Measurements from ENCODE around the gene ICE1.
"Not testable (repeated sequence)": the region's sequence is repeated elsewhere in the genome, so short reads cannot be mapped to it uniquely, and the experiment has no call there.

The ICE1 gene

DNA sequence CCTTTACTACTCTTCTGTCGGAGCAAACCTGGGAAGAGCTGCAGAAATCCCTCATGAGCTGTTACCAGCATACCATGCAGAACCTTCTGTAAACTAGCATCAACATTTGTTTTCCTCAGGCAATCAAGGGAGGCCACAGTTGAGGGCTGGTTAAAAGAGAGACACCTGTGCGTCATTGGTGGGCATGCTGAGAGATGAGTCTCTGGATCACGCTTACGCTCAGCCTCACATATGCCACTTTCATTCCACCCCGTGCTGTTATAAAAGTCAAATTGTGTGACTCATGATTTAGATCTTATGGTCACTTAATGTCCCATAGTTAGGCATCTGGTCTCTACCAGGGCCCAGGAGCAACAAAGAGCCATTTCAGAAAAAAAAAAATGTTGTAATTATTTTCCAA lies 18.1 kb upstream of the ICE1 start:
- TF ChIP-seq, protein P1, sequence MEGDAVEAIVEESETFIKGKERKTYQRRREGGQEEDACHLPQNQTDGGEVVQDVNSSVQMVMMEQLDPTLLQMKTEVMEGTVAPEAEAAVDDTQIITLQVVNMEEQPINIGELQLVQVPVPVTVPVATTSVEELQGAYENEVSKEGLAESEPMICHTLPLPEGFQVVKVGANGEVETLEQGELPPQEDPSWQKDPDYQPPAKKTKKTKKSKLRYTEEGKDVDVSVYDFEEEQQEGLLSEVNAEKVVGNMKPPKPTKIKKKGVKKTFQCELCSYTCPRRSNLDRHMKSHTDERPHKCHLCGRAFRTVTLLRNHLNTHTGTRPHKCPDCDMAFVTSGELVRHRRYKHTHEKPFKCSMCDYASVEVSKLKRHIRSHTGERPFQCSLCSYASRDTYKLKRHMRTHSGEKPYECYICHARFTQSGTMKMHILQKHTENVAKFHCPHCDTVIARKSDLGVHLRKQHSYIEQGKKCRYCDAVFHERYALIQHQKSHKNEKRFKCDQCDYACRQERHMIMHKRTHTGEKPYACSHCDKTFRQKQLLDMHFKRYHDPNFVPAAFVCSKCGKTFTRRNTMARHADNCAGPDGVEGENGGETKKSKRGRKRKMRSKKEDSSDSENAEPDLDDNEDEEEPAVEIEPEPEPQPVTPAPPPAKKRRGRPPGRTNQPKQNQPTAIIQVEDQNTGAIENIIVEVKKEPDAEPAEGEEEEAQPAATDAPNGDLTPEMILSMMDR (IDR thresholded peaks at IDR 0.05; ENCODE audit: borderline replicate concordance, insufficient read depth, low read depth, low read length): no peak
- H3K4me3 ChIP-seq (ENCODE audit: low read depth, low read length): no peak overlapping the region

DNA sequence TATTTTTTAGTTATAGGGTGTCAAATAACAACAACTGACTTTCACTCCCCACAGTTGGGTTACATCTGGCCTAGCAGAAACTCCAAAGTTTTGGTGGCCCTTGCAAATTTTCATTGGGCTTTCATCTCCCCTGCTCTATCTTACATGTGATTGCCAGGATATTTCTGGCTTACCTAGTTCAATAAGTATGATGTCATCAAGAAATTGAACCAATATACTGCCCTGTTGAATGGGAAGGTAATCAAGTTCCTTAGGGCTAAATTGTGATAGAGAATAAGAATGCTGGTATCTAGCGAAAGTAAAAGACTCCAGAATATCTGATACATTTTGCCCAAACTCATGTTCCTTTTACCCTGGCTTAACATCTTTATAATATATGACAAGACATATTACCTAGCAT lies 17.0 kb upstream of the ICE1 start:
- TF ChIP-seq, protein P1 (IDR thresholded peaks at IDR 0.05; ENCODE audit: borderline replicate concordance, insufficient read depth, low read depth, low read length): no peak
- no peak overlapping the region for H3K4me3 ChIP-seq (ENCODE audit: low read depth, low read length)

DNA sequence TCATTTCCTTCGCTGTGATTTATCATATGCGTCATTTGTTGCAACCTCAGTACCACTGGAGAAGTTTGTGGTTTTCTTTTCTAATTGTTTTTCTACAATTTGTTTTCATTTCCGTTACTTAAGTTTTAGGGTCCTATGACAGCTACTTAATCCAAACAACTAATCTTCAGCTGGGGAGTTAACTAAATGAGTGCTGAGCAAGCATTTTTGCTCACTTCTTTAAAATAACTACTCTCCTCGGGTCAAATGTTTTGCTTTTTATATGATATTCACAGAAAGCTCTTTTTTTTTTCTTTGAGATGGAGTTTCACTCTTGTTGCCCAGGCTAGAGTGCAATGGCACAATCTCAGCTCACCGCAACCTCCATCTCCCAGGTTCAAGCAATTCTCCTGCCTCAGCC lies 14.6 kb upstream of the ICE1 start:
- H3K4me3 ChIP-seq (ENCODE audit: low read depth, low read length): no peak overlapping the region
- TF ChIP-seq, protein P1 (IDR thresholded peaks at IDR 0.05; ENCODE audit: borderline replicate concordance, insufficient read depth, low read depth, low read length): no peak

DNA sequence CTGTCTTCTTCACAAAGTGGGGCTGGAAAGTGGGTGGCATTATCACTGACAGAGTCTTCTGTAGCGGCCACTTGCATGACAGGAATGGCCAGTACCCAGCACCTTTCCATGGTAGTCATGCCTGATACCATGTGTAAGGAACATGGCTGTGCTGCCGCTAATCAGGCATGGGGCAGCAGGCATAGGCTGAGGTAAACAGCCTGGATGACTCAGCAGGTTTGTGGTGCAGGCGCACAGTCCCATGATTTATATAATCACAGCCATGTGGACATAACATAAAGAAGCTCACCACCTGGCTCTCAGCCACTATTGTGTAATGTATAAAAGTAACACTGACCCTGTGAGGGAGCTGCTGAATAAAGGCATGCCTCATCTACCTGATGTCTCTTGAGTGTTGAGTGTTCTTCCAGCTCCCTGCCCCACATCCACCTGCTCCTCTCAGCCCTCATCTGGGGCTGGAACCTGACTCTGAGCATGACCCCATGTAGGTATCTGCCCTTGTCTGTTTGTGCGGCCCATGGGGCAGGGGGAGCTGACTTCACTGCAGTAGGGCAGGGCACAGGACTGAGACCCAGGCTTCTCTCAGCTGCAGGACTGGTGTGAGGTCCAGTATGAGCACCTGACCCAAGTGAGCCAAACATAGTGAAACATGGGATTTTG lies 13.2 kb upstream of the ICE1 start:
- TF ChIP-seq, protein P1 (IDR thresholded peaks at IDR 0.05; ENCODE audit: borderline replicate concordance, insufficient read depth, low read depth, low read length): no peak
- H3K4me3 ChIP-seq (ENCODE audit: low read depth, low read length): no peak overlapping the region

DNA sequence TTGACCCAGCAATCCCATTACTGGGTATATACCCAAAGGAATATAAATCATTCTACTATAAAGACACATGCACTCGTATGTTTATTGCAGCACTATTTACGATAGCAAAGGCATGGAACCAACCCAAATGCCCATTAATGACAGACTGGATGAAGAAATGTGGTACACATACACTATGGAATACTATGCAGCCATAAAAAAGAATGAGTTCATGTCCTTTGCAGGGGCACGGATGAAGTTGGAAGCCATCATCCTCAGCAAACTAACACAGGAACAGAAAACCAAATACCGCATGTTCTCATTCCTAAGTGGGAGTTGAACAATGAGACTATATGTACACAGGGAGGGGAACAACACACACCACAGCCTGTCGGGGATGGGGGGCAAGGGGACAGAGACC lies 8.6 kb upstream of the ICE1 start:
- H3K4me3 ChIP-seq (ENCODE audit: low read depth, low read length): not testable (repeated sequence)

DNA sequence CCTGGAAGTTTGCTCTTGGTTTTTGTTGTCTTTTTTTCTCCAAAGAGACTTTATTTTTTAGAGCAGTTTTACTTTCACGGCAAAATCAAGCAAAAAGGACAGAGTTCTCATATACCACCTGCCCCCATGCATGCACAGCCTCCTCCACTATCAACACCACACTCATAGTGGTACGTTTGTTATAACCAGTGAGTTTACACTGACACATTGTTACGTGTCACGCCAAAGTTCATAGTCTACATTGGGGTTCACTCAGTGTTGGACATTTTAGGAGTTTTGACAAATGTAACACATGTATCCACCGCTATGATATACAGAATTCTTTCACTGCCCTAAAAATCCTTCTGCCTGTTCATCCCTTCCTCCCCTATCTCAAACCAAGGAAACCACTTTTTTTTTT lies 7.5 kb upstream of the ICE1 start:
- TF ChIP-seq, protein P1 (IDR thresholded peaks at IDR 0.05; ENCODE audit: borderline replicate concordance, insufficient read depth, low read depth, low read length): no peak

DNA sequence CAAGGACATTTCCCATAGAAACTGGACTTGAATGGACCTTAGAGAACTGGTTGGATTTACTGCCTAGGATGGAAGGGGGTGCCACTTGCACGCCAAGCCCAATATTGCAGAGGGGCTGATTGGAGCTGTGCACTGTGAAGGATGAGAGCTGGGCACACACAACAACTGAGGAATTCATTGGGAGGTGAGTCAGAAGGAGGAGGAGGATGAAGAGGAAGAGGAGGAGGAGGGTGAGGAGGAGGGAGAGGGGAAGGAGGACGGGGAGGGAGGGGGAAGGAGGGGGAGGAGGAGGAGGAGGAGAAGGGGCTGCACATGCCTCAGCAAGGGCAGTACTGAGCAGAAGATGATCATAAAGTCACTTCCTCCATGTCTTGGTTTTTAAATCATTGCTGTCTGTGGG lies 5.7 kb upstream of the ICE1 start:
- H3K4me3 ChIP-seq (ENCODE audit: low read depth, low read length): no peak overlapping the region
- TF ChIP-seq, protein P1 (IDR thresholded peaks at IDR 0.05; ENCODE audit: borderline replicate concordance, insufficient read depth, low read depth, low read length): no peak

More for the DNA sequence above, 7.5 kb upstream of the ICE1 start:
- H3K4me3 ChIP-seq (ENCODE audit: low read depth, low read length): no peak overlapping the region

Measured in GM12875 (cell line).